Loucy (cell line): ENCODE data around the gene RASD1.

Source experiments
- H2AFZ ChIP-seq: fragments of 200-600 bp; sonication (generic); 2 replicates; pipeline ENCODE4 v1.6.0; 2016; ENCODE audit warnings: antibody characterized with exemption, mild to moderate bottlenecking, low read length, moderate library complexity
- H3F3A ChIP-seq: fragments of 200-600 bp; 2 replicates; pipeline ENCODE4 v1.6.0; 2016; ENCODE audit warnings: antibody characterized with exemption, low read depth, mild to moderate bottlenecking
- H3K27me3 ChIP-seq: fragments of 200-600 bp; sonication (generic); 2 replicates; pipeline ENCODE4 v1.6.1; 2014; ENCODE audit warnings: low read length, mild to moderate bottlenecking; ENCODE audit not compliant: insufficient read depth, poor library complexity, severe bottlenecking
- H3K36me3 ChIP-seq: fragments of 200-600 bp; sonication (generic); 2 replicates; pipeline ENCODE4 v1.6.1; 2016; ENCODE audit warnings: low read length; ENCODE audit not compliant: insufficient read depth
- H3K4me1 ChIP-seq: fragments of 200-600 bp; sonication (generic); 2 replicates; pipeline ENCODE4 v1.5.1; 2014; ENCODE audit warnings: low read length, mild to moderate bottlenecking; ENCODE audit not compliant: insufficient read depth, poor library complexity, severe bottlenecking
- H3K4me2 ChIP-seq: fragments of 200-600 bp; sonication (generic); 2 replicates; pipeline ENCODE4 v1.6.0; 2014; ENCODE audit warnings: antibody characterized with exemption, low read length, low read depth, mild to moderate bottlenecking; ENCODE audit not compliant: poor library complexity, severe bottlenecking
- H3K4me3 ChIP-seq: fragments of 200-600 bp; sonication (generic); 2 replicates; pipeline ENCODE4 v1.5.1; 2014; ENCODE audit warnings: low read length, mild to moderate bottlenecking, mixed read lengths; ENCODE audit not compliant: poor library complexity, severe bottlenecking
- H3K79me2 ChIP-seq: fragments of 200-600 bp; sonication (generic); 2 replicates; pipeline ENCODE4 v1.6.1; 2014; ENCODE audit warnings: low read length; ENCODE audit not compliant: insufficient read depth
- H3K9ac ChIP-seq: fragments of 200-600 bp; sonication (generic); 2 replicates; pipeline ENCODE4 v1.6.0; 2014; ENCODE audit warnings: mild to moderate bottlenecking, low read depth, low read length, moderate library complexity; ENCODE audit not compliant: poor library complexity, severe bottlenecking
- H3K9me2 ChIP-seq: fragments of 200-600 bp; sonication (generic); replicated peaks from 2 replicates; pipeline ENCODE4 v1.6.1; 2016; ENCODE audit warnings: low read depth, low read length, mixed read lengths
- H3K9me3 ChIP-seq: fragments of 200-600 bp; sonication (generic); 2 replicates; pipeline ENCODE4 v1.6.1; 2014; ENCODE audit warnings: mild to moderate bottlenecking, antibody characterized with exemption, low read length, low read depth; ENCODE audit not compliant: insufficient read depth
- H4K20me1 ChIP-seq: fragments of 200-600 bp; sonication (generic); 2 replicates; pipeline ENCODE4 v1.6.0; 2014; ENCODE audit warnings: antibody characterized with exemption, low read length, mild to moderate bottlenecking; ENCODE audit not compliant: insufficient read depth, poor library complexity, severe bottlenecking
- CTCF ChIP-seq: fragments of 200-600 bp; sonication (generic); conservative IDR thresholded peaks from 2 replicates; pipeline ENCODE4 v1.5.1; 2014; ENCODE audit warnings: mild to moderate bottlenecking, antibody characterized with exemption, low read length
- EZH2phosphoT487 ChIP-seq: fragments of 200-600 bp; IDR thresholded peaks from 2 replicates; pipeline ENCODE4 v1.6.1; 2018; ENCODE audit warnings: antibody characterized with exemption, mild to moderate bottlenecking, moderate library complexity, borderline replicate concordance

The RASD1 gene

GRCh38 chr17:17514993-17515933, 19.1 kb upstream of the RASD1 start:
- H4K20me1 ChIP-seq: no peaks in the 10 kb centered on the region
- no peaks in the 10 kb centered on the region for H3K27me3 ChIP-seq
- H3F3A ChIP-seq: no peaks in the 10 kb centered on the region
- H2AFZ ChIP-seq: no peak overlapping the region
- H3K9ac ChIP-seq: no peak overlapping the region
- H3K4me3 ChIP-seq: no peak overlapping the region
- H3K4me2 ChIP-seq: no peak overlapping the region
- H3K9me2 ChIP-seq: no peaks in the 10 kb centered on the region
- H3K36me3 ChIP-seq: no peaks in the 10 kb centered on the region
- peaks cover 12% of the 10 kb centered on the region for H3K4me1 ChIP-seq
- no peaks in the 10 kb centered on the region for H3K9me3 ChIP-seq
- no peak for TF ChIP-seq CTCF
- TF ChIP-seq EZH2phosphoT487: no peak
- no peaks in the 10 kb centered on the region for H3K79me2 ChIP-seq

GRCh38 chr17:17514361-17514992, 18.3 kb upstream of the RASD1 start:
- no peaks in the 10 kb centered on the region for H3K79me2 ChIP-seq
- no peaks in the 10 kb centered on the region for H3K9me2 ChIP-seq
- no peak overlapping the region for H3K9ac ChIP-seq
- no peak for TF ChIP-seq EZH2phosphoT487
- no peak for TF ChIP-seq CTCF
- H3K4me2 ChIP-seq: no peak overlapping the region
- no peaks in the 10 kb centered on the region for H3K36me3 ChIP-seq
- peaks cover 15% of the 10 kb centered on the region for H3K4me1 ChIP-seq
- no peak overlapping the region for H2AFZ ChIP-seq
- H3K27me3 ChIP-seq: no peaks in the 10 kb centered on the region
- no peaks in the 10 kb centered on the region for H3F3A ChIP-seq
- no peaks in the 10 kb centered on the region for H4K20me1 ChIP-seq
- no peaks in the 10 kb centered on the region for H3K9me3 ChIP-seq
- H3K4me3 ChIP-seq: no peak overlapping the region

- H3K79me2 ChIP-seq: no peaks in the 10 kb centered on the region
- H2AFZ ChIP-seq: no peak overlapping the region
- H3F3A ChIP-seq: no peaks in the 10 kb centered on the region
- H3K27me3 ChIP-seq: no peaks in the 10 kb centered on the region
- no peaks in the 10 kb centered on the region for H3K9me2 ChIP-seq
- no peaks in the 10 kb centered on the region for H3K36me3 ChIP-seq
- H4K20me1 ChIP-seq: no peaks in the 10 kb centered on the region
- no peak overlapping the region for H3K4me3 ChIP-seq
- TF ChIP-seq EZH2phosphoT487 (no peak), CTCF (no peak)
- peaks cover 15% of the 10 kb centered on the region for H3K4me1 ChIP-seq
- H3K4me2 ChIP-seq: no peak overlapping the region
- no peaks in the 10 kb centered on the region for H3K9me3 ChIP-seq
- H3K9ac ChIP-seq: no peak overlapping the region
These were observed 17.4 kb upstream of the RASD1 start for GRCh38 chr17:17513626-17514025.
